GM19452 (cell line): ENCODE results near the gene EPN3.

ENCODE experiments used
- ATAC-seq: cut with Tn5 transposase; IDR thresholded peaks from one replicate; pipeline ENCODE4 v1.9.1; 2021; ENCODE audit not compliant: unreplicated experiment

EPN3 gene

GRCh38 chr17:50547736-50548083, 15.2 kb downstream of the EPN3 start:
- ATAC-seq: no peak

GRCh38 chr17:50548831-50549230, 16.3 kb downstream of the EPN3 start:
- no peak for ATAC-seq

- ATAC-seq: no peak
Observed at GRCh38 chr17:50549256-50549941, 16.9 kb downstream of the EPN3 start.

GRCh38 chr17:50549969-50550368, 17.4 kb downstream of the EPN3 start:
- no peak for ATAC-seq

GRCh38 chr17:50550661-50551432, 18.3 kb downstream of the EPN3 start:
- ATAC-seq: no peak

GRCh38 chr17:50551433-50551815, 18.9 kb downstream of the EPN3 start:
- no peak for ATAC-seq

- ATAC-seq: no peak
Observed at GRCh38 chr17:50551884-50552283, 19.3 kb downstream of the EPN3 start.

GRCh38 chr17:50554201-50554600, 21.7 kb downstream of the EPN3 start:
- no peak for ATAC-seq

- ATAC-seq: no peak
Observed at GRCh38 chr17:50556803-50557202, 24.3 kb downstream of the EPN3 start.

- no peak for ATAC-seq
Observed at GRCh38 chr17:50557630-50558029, 25.1 kb downstream of the EPN3 start.

- no peak for ATAC-seq
Observed at GRCh38 chr17:50558091-50558490, 25.6 kb downstream of the EPN3 start.

GRCh38 chr17:50558581-50558940, 26.0 kb downstream of the EPN3 start:
- ATAC-seq: no peak

GRCh38 chr17:50558941-50559614, 26.5 kb downstream of the EPN3 start:
- ATAC-seq: no peak

- no peak for ATAC-seq
Observed at GRCh38 chr17:50559674-50560184, 27.2 kb downstream of the EPN3 start.

GRCh38 chr17:50560185-50560824, 27.8 kb downstream of the EPN3 start, which contains the start of gene CACNA1G:
CACNA1G (plus strand) TSS chr17:50560715; CDS start chr17:50561460, 745 bp downstream.
- peak; percentile 90 for ATAC-seq

- no peak for ATAC-seq
Observed at GRCh38 chr17:50560931-50561745, 28.6 kb downstream of the EPN3 start.

- ATAC-seq: no peak
Observed at GRCh38 chr17:50561746-50562141, 29.2 kb downstream of the EPN3 start.

GRCh38 chr17:50562242-50563091, 29.9 kb downstream of the EPN3 start:
- no peak for ATAC-seq

- ATAC-seq: no peak
Observed at GRCh38 chr17:50563092-50563511, 30.6 kb downstream of the EPN3 start.

GRCh38 chr17:50564916-50565315, 32.4 kb downstream of the EPN3 start:
- no peak for ATAC-seq
